T-cell (primary cell): ENCODE data around the gene CELSR1. TPM values are rescaled to one million over a fixed set of nuclear protein-coding genes. Genes with fewer than 3 reads are reported as not detected.

Source experiments
- ATAC-seq, 4 experiments: fragments of 200-7000 bp in 3 of 4; fragments of 150-1000 bp in 1 of 4; cut with Tn5 transposase; replicated peaks in 1 of 4; 1 replicate in 3 of 4; 2 replicates in 1 of 4; pipeline ENCODE4 v1.10.0; 2021; ENCODE audit warnings: moderate library complexity in 3 of 4, mild to moderate bottlenecking in 2 of 4, moderate number of reproducible peaks in 1 of 4
- CTCF ChIA-PET, 2 donors: fragments of 300-600 bp; sonication (Branson Sonifier 250); formaldehyde crosslinking; loops; one replicate each; lab custom pipeline; 2022; ENCODE audit warnings: antibody characterized with exemption in 2 of 2; lab: Charles Lee
- POLR2A ChIA-PET, 2 donors: fragments of 300-600 bp; sonication (Branson Sonifier 250); formaldehyde crosslinking; loops; one replicate each; lab custom pipeline; 2022; ENCODE audit warnings: antibody characterized with exemption in 2 of 2; lab: Charles Lee
- DNase-seq, 35 experiments: peaks; one replicate each; pipeline versions ENCODE4 v3.0.0 to v3.0.0-alpha.2; 2013 to 2023
- H3K27ac ChIP-seq: one replicate; pipeline ENCODE4 v1.5.1; 2013; ENCODE audit warnings: low read length
- H3K27me3 ChIP-seq, 2 experiments: replicated peaks in 1 of 2; 1 replicate in 1 of 2; 2 replicates in 1 of 2; pipeline versions ENCODE4 v1.6.1 to v1.7.0; 2013; ENCODE audit warnings: low read length in 1 of 2, mixed read lengths in 1 of 2; ENCODE audit not compliant: control insufficient read depth in 2 of 2, insufficient read depth in 2 of 2; ENCODE audit errors: extremely low read depth in 1 of 2
- H3K36me3 ChIP-seq, 2 donors: 1 replicate in 1 of 2; 2 replicates in 1 of 2; pipeline versions ENCODE4 v1.6.1 to v1.7.0; 2013; ENCODE audit warnings: low read length in 1 of 2; ENCODE audit not compliant: control insufficient read depth in 2 of 2, insufficient read depth in 1 of 2; ENCODE audit errors: extremely low read depth in 1 of 2
- H3K4me1 ChIP-seq, 2 experiments: 1 replicate in 1 of 2; 2 replicates in 1 of 2; pipeline versions ENCODE4 v1.6.1 to v1.7.0; 2013; ENCODE audit warnings: low read length in 2 of 2, mixed read lengths in 1 of 2; ENCODE audit not compliant: insufficient read depth in 2 of 2, control insufficient read depth in 1 of 2; ENCODE audit errors: extremely low read depth in 1 of 2
- H3K4me3 ChIP-seq, 2 donors: 1 replicate in 1 of 2; 2 replicates in 1 of 2; pipeline versions ENCODE4 v1.5.1 to v1.7.0; 2013; ENCODE audit warnings: mild to moderate bottlenecking in 2 of 2, low read length in 1 of 2, moderate library complexity in 1 of 2; ENCODE audit not compliant: control insufficient read depth in 1 of 2; ENCODE audit errors: extremely low read depth in 1 of 2
- H3K9me3 ChIP-seq: 2 replicates; pipeline ENCODE4 v1.7.0; 2013
- H3K27ac Mint-ChIP-seq, 2 donors: one replicate each; pipeline ENCODE4 v1.8.0; 2020 to 2021; ENCODE audit warnings: mild to moderate bottlenecking in 2 of 2, mixed read lengths in 2 of 2
- H3K27me3 Mint-ChIP-seq, 2 donors: one replicate each; pipeline ENCODE4 v1.8.0; 2021 to 2022; ENCODE audit warnings: mixed read lengths in 2 of 2
- H3K36me3 Mint-ChIP-seq: one replicate; pipeline ENCODE4 v1.8.0; 2021; ENCODE audit warnings: mixed read lengths
- H3K4me1 Mint-ChIP-seq, 3 donors: one replicate each; pipeline ENCODE4 v1.8.0; 2020 to 2022; ENCODE audit warnings: mixed read lengths in 3 of 3, mild to moderate bottlenecking in 1 of 3
- H3K4me3 Mint-ChIP-seq, 3 donors: one replicate each; pipeline ENCODE4 v1.8.0; 2020 to 2022; ENCODE audit warnings: mild to moderate bottlenecking in 3 of 3, mixed read lengths in 3 of 3, moderate library complexity in 3 of 3
- H3K9me3 Mint-ChIP-seq, 3 donors: one replicate each; pipeline ENCODE4 v1.8.0; 2020 to 2022; ENCODE audit warnings: mixed read lengths in 3 of 3
- WGBS: methylation state at CpG from one replicate; pipeline ENCODE4 v1.1.5; 2013; ENCODE audit warnings: missing lambda C conversion rate; ENCODE audit not compliant: insufficient coverage; 5-methylcytosine and 5-hydroxymethylcytosine counted together
- total RNA-seq, 35 experiments: library from RNA in 6 of 35; stranded (reverse) in 6 of 35; fragments of 120-200 nt in 1 of 35; gene quantifications; one replicate each; pipeline versions ENCODE4 v1.2.1 to v1.2.4 and lab custom pipeline; 2013 to 2026

CELSR1 gene
- total RNA-seq, 5 donors from 2014 or later (not counting 1 experiment from before 2014, with no cell fraction given), result 1.1 to 2.7 (median 1.6) TPM

GRCh38 chr22:46541536-46541935 lies 4.1 kb upstream of the CELSR1 start:
- DNase-seq (no peak), ATAC-seq (no peak)
- H3K27ac Mint-ChIP-seq, result no peak overlapping the region
- 81% methylated on average over 6 of the region's 7 CpGs for WGBS
- H3K9me3 ChIP-seq, result no peaks in the 10 kb centered on the region
- H3K27me3 ChIP-seq, result peaks cover 2 to 53% of the 10 kb centered on the region in 2 experiments
- H3K27ac ChIP-seq, result no peak overlapping the region
- H3K27me3 Mint-ChIP-seq, result peaks cover 31 to 47% of the 10 kb centered on the region in 2 donors
- H3K4me1 Mint-ChIP-seq, result peaks cover 0 to 11% (median 10%) of the 10 kb centered on the region in 3 donors
- no peaks in the 10 kb centered on the region for H3K36me3 Mint-ChIP-seq
- POLR2A ChIA-PET, result no interaction called here
- H3K4me3 Mint-ChIP-seq, result no peak overlapping the region
- no peaks in the 10 kb centered on the region for H3K9me3 Mint-ChIP-seq
- H3K4me1 ChIP-seq, result peaks cover 0 to 16% of the 10 kb centered on the region in 2 experiments
- H3K4me3 ChIP-seq, result no peak overlapping the region
- H3K36me3 ChIP-seq, result no peaks in the 10 kb centered on the region
- CTCF ChIA-PET, result interaction anchor here in 1 of 2 donors (0.6 to 3.2 kb wide), 2 partner anchors 174 to 536 kb away, joined by 5 to 19 read pairs; no protein-coding TSS in a partner anchor

DNA sequence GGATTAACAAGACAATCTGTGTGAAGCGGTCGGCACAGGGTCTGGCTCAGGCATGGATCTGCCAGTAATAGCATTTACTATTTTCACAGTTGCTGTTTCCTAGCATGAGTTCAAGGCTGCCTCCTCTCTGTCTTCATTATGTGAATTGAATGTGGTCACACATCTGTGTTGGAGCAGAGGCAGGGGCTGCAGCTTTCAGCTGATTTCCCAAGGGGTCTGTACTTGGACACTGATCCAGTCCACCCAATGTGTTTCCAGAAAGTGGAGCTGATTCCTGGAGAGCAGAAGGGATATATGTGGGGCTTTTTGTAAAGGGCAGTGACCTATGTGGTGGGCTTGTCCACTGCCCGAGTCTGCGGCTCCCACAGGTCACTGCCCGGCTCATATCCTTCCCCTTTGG lies 3.5 kb upstream of the CELSR1 start:
- peaks cover 27 to 48% of the 10 kb centered on the region in 2 donors for H3K27me3 Mint-ChIP-seq
- H3K9me3 Mint-ChIP-seq, result no peaks in the 10 kb centered on the region
- H3K27ac ChIP-seq, result no peak overlapping the region
- H3K4me1 ChIP-seq, result peaks cover 0 to 16% of the 10 kb centered on the region in 2 experiments
- no peak overlapping the region for H3K4me3 ChIP-seq
- ATAC-seq (no peak), DNase-seq (no peak)
- H3K27me3 ChIP-seq, result peaks cover 2 to 54% of the 10 kb centered on the region in 2 experiments
- no peaks in the 10 kb centered on the region for H3K36me3 ChIP-seq
- ChIA-PET CTCF (interaction anchor here in 1 of 2 donors (3.2 kb wide), 1 partner anchor 173 kb away, joined by 19 read pairs; no protein-coding TSS in a partner anchor), POLR2A (no interaction called here)
- 95% methylated on average over 3 of the region's 5 CpGs for WGBS
- H3K4me1 Mint-ChIP-seq, result peaks cover 0 to 11% (median 10%) of the 10 kb centered on the region in 3 donors
- no peak overlapping the region for H3K4me3 Mint-ChIP-seq
- H3K27ac Mint-ChIP-seq, result no peak overlapping the region
- H3K36me3 Mint-ChIP-seq, result no peaks in the 10 kb centered on the region
- H3K9me3 ChIP-seq, result no peaks in the 10 kb centered on the region

DNA sequence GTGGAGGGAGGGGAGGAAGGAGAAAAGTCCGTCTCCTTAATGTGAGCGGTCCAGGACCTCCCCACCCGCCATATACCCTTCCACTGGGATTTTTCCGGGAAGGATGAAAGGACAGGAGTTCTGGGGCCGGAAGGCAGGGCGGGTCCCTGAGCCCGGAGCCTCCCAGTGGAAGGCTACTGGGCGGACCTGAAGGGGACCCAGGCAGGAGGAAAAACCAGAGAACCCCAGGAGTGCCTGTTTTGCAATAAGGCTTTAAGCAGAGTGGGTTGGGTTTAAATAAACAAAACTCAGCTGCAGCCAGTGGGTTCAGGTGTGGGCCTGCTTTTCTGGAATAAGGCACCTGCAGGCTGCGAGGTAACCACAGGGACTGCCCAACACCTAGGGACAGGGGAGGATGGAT lies 1.7 kb upstream of the CELSR1 start:
- H3K27ac Mint-ChIP-seq, result no peak overlapping the region
- CTCF ChIA-PET, result interaction anchor here in 1 of 2 donors (0.6 kb wide), 1 partner anchor 204 kb away, joined by 5 read pairs; the partner anchor contains the start of gene TRMU
- H3K4me1 ChIP-seq, result peaks cover 0 to 16% of the 10 kb centered on the region in 2 experiments
- ATAC-seq, result no peak
- H3K9me3 Mint-ChIP-seq, result no peaks in the 10 kb centered on the region
- no peaks in the 10 kb centered on the region for H3K36me3 ChIP-seq
- no peaks in the 10 kb centered on the region for H3K9me3 ChIP-seq
- H3K4me3 Mint-ChIP-seq, result peak overlapping the region in 1 of 3 donors; percentile 44
- peaks cover 0 to 11% (median 10%) of the 10 kb centered on the region in 3 donors for H3K4me1 Mint-ChIP-seq
- H3K27me3 ChIP-seq, result peaks cover 2 to 72% of the 10 kb centered on the region in 2 experiments
- H3K36me3 Mint-ChIP-seq, result no peaks in the 10 kb centered on the region
- WGBS, result 54% methylated on average over 5 of the region's 9 CpGs
- H3K27ac ChIP-seq, result no peak overlapping the region
- H3K27me3 Mint-ChIP-seq, result peaks cover 30 to 56% of the 10 kb centered on the region in 2 donors
- no peak for DNase-seq
- no peak overlapping the region for H3K4me3 ChIP-seq
- POLR2A ChIA-PET, result no interaction called here

DNA sequence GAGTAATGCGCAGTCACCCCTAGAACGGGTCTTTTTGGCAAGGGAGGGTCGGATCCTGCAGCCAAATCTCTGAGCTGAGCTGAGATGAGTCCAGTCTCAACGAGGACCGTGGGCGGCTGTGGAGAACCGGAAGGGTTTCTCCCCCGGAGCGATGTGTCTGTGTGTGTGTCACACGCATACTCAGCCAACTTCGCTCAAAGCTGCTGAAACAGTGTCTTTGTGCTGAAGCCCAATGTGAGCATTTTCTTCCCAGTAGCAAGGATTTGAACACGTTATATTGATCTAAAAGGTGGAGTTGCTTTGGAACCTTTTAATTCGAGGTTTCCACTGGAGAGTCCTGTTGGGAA lies 1.4 kb upstream of the CELSR1 start:
- ChIA-PET POLR2A (no interaction called here), CTCF (interaction anchor here in 1 of 2 donors (0.6 kb wide), 1 partner anchor 203 kb away, joined by 5 read pairs; the partner anchor contains the start of gene TRMU)
- Histone ChIP-seq H3K9me3 (no peaks in the 10 kb centered on the region), H3K27ac (no peak overlapping the region), H3K27me3 (peaks cover 2 to 73% of the 10 kb centered on the region in 2 experiments), H3K36me3 (no peaks in the 10 kb centered on the region), H3K4me3 (no peak overlapping the region), H3K4me1 (peaks cover 0 to 16% of the 10 kb centered on the region in 2 experiments)
- Mint-ChIP-seq H3K27me3 (peaks cover 30 to 56% of the 10 kb centered on the region in 2 donors), H3K27ac (peak overlapping the region in 1 of 2 donors; percentile 27), H3K9me3 (no peaks in the 10 kb centered on the region), H3K4me1 (peaks cover 0 to 11% (median 10%) of the 10 kb centered on the region in 3 donors), H3K4me3 (peak overlapping the region; percentile 28 to 49 (median 44)), H3K36me3 (no peaks in the 10 kb centered on the region)
- 8% methylated on average over 10 of the region's 13 CpGs for WGBS
- ATAC-seq (no peak), DNase-seq (no peak)

GRCh38 chr22:46537946-46538813 lies 760 bp upstream of the CELSR1 start:
- DNase-seq (no peak), ATAC-seq (no peak)
- Histone ChIP-seq H3K4me1 (peaks cover 0 to 16% of the 10 kb centered on the region in 2 experiments), H3K27ac (no peak overlapping the region), H3K4me3 (no peak overlapping the region), H3K27me3 (peaks cover 2 to 76% of the 10 kb centered on the region in 2 experiments), H3K9me3 (no peaks in the 10 kb centered on the region), H3K36me3 (no peaks in the 10 kb centered on the region)
- CTCF ChIA-PET, result no interaction called here
- H3K9me3 Mint-ChIP-seq, result no peaks in the 10 kb centered on the region
- peak overlapping the region; percentile 28 to 50 (median 44) for H3K4me3 Mint-ChIP-seq
- H3K4me1 Mint-ChIP-seq, result peaks cover 0 to 11% (median 10%) of the 10 kb centered on the region in 3 donors
- H3K27me3 Mint-ChIP-seq, result peaks cover 30 to 55% of the 10 kb centered on the region in 2 donors
- POLR2A ChIA-PET, result no interaction called here
- H3K36me3 Mint-ChIP-seq, result no peaks in the 10 kb centered on the region
- peak overlapping the region in 1 of 2 donors; percentile 27 for H3K27ac Mint-ChIP-seq
- WGBS, result 3% methylated on average over 52 of the region's 70 CpGs

DNA sequence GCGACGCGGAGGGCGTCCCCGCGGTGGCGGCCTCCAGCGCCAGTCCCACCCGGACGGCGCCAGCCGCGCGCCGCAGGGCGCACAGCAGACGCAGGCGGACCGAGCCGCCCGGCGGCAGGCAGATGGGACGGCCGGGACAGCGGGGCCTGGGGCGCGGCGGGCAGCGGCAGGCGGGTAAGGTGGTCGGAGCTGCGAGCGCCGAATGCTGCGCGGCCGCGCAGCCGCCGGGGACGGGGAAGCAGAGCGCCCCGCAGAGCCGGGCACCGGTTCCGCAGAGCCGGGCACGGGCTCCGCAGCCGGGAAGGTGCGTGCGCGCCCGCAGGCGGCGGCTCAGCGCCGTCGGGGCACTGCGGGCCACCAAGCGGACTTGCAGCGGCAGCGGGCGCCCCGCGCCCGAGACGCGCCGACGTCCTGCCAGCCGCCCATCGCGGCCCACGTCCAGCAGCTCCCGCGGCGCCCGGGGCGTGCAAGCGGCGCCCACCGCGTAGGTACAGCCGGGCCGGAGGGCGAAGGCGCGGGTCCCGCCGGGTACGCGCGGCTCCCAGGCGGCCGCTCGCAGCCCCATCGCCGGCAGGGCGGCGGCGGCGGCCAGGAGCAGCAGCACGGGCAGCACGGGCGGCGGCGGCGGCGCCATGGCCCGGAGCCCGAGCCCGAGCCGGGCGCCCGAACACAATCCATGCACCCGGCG lies 739 bp downstream of the CELSR1 start:
- Mint-ChIP-seq H3K4me3 (no peak overlapping the region), H3K27ac (no peak overlapping the region), H3K9me3 (no peaks in the 10 kb centered on the region), H3K36me3 (no peaks in the 10 kb centered on the region), H3K27me3 (peaks cover 30 to 50% of the 10 kb centered on the region in 2 donors), H3K4me1 (peaks cover 0 to 11% (median 10%) of the 10 kb centered on the region in 3 donors)
- Histone ChIP-seq H3K27me3 (peaks cover 2 to 68% of the 10 kb centered on the region in 2 experiments), H3K4me3 (no peak overlapping the region), H3K9me3 (no peaks in the 10 kb centered on the region), H3K4me1 (peaks cover 0 to 12% of the 10 kb centered on the region in 2 experiments), H3K36me3 (no peaks in the 10 kb centered on the region), H3K27ac (no peak overlapping the region)
- DNase-seq (no peak), ATAC-seq (peak in 3 of 4 experiments; percentile 23 to 40 (median 39))
- POLR2A ChIA-PET, result no interaction called here
- CTCF ChIA-PET, result no interaction called here
- 6% methylated on average over 118 of the region's 118 CpGs for WGBS
